ENCODE results near the gene SFR1. TPM values are rescaled to one million over a fixed set of nuclear protein-coding genes. Genes with fewer than 3 reads are reported as not detected.

Gene SFR1, protein sequence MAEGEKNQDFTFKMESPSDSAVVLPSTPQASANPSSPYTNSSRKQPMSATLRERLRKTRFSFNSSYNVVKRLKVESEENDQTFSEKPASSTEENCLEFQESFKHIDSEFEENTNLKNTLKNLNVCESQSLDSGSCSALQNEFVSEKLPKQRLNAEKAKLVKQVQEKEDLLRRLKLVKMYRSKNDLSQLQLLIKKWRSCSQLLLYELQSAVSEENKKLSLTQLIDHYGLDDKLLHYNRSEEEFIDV
- 6.1 TPM for total RNA-seq
- long read RNA-seq, transcript SFR1-202 (4 exons, 1,503 nt), result major isoform, 28 of 33 reads
- long read RNA-seq, partial matches to known transcripts, result 4 of 33 reads
- long read RNA-seq, other reads (novel, unspliced or antisense), result 1 of 33 reads

DNA sequence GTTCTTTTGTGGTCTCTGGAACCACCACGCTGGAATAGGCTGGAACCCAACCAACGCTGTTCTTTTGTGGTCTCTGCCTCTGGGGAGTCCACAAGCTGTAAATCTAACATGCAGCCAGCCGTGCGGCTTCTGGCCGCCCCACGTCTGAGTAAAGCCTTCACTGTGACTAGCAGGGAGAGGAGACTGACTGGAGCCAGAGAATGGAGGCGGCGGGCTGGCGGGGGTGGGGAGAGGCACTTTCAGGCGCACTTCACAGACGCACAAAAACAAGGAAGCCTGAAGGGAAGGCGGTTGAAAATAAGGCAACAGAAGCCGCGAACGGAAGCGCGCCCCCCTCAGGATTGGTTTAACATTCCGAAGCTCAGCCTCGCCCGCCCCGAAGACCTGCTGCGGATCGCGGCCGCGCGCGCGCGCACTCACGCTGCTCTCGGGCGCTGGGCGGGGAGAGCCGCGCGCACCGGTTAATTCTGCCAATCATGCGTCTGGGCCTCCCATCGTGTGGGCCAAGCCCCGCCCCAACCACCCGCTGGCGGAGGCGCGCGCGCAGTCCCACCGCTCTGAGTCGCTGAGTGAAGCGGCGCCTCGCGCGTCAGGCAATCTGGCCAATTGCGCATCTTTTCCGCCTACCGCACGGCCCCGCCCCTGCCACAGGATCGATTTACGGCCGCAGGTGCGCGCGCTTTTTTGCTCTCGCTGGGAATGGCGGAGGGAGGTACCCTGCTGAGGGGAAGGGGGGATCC is at the start of gene SFR1:
Gene SFR1, plus strand, starts transcription at position 687 of the 740 bp plus-strand sequence. Its CDS starts 13 bp downstream, at position 700.
- DNase-seq (ENCODE audit: low spot score), result peak; percentile 100

DNA sequence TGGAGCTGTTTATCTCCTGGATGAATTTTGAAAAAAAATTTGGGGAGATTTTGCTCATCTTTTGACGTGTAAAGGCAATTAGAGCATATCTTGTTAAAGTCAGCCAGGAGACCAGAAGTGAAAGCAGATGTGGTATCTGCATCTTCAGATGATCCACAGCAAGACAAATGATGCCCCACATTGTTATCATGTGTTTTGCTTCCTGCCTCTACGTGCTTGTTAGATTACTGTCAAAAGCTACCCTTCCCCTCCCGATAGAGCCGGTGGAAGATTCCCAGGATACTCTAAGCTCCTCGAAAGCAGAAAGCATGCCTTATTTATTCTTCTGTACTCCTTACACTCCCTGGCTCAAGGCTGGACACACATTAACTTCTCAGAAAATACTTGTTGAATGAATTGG is 49.2 kb upstream of the SFR1 start:
- no peak for DNase-seq (ENCODE audit: low spot score)

DNA sequence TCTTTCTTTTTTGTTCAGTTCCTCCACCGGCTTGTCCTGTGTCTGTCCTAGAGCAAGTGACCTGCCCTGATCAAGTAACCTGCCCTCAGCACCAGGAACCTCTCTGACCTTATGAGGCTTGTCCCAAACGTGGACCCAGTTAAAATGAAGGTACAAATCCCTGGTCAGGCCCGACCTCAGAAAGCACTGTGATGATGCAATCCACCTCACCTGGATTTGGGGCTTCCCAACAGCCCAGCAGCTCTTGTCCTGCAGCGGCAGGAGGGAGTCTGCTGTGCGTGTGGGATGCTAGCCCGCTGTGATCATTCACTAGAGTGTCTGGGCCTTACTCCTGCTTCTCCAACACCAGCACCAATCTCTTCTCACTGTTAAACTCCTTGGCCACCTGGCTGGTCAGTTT is 47.5 kb upstream of the SFR1 start:
- no peak for DNase-seq (ENCODE audit: low spot score)

DNA sequence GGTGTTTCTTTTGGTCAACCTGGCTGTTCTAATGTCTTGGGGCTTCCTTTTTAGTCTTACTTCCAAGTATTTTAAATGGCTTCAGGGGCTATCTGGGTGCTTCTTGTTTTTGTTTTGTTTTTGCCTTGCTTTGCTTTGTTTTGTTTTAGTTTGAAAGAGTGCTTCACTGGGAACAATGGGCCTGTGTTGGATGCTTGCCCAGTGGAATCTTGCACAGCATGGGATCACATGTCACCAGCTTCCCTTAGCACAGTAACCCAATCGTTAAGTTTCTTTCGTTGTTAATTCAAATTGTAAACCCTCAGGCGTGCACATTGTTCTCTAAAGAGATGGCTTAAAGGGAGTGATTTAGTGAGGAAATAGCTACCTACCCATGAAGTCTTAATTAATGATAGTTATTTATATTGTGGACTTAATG is 45.2 kb upstream of the SFR1 start:
- DNase-seq (ENCODE audit: low spot score), result no peak

DNA sequence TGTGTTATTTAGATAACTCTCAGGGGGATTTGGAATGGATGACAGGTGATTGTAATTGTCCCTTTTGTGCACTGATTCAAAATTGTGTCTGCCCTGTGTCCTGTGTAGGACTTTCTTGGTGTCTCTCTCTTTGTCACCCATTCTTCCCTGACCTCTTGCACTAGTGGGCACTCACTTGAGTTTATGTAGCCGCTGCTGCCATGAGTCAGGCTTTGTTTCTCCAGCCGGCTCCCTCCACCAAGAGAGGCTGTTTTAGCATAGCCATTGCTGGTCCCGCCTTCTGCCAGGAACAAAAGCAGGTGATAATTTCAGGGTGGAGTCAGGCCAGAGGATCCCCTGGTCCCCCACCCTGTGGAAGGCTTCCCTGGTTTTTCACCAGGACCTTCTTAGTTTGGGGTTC is 44.7 kb upstream of the SFR1 start:
- no peak for DNase-seq (ENCODE audit: low spot score)

DNA sequence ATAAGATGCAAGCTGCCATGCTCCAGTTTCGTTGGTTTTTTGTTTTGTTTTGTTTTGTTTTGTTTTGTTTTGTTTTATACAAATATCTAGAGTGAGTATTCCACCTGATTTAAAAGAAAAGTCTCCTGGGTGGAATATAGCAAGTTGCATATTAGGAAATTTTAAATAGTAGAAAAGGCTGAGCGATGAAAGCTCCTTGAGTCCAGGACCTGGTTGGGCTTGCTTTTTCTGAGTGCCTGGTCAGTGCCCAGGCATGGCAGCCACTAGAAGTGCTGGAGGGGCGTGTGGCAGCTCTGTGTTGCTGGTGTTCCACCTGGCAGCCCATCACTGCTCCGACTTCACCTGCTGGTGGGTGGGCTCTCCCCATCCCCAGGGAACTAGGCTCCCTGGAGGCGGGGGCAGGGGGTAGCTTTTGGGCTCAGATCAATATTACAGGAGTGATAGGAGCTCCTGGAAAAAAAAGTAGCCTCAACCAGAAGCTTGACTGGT is 44.3 kb upstream of the SFR1 start:
- DNase-seq (ENCODE audit: low spot score), result no peak

DNA sequence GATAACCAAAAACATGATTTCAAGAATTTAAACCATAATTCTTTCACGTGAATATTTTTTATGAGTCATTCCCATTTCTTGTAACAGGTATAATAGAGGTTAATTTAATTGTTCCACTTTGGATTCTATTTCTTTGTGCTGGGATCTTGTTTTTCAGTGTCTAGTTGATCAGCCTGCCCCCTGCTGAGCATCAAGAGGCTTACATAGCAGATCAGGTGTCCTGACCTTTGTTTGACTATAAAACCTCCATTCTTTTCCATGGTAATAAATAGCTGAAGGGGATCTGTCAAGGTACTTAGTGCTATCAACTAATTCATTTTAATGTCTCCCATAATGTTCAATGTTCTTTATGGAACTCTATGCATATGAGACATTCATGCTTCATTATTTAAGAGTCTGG is 41.2 kb upstream of the SFR1 start:
- DNase-seq (ENCODE audit: low spot score), result no peak

DNA sequence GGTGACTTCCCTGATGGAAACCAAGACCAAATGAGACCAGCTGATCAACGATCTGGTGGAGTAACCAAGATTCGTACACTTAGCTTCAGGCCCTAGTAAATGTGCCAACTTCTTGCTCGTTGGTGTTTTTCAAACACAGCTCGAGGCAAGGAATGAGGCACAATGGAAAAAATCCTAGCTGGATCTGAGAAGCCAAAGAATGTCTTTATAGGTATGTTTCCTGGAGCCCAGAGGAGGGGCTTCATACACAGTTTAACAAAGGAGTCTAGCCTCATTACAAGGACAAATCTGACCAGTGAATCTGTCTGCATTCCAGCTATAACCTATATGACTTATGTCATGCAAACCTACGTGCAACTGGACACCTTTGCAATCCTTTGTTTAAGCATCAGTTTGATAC is 40.0 kb upstream of the SFR1 start:
- DNase-seq (ENCODE audit: low spot score), result no peak

DNA sequence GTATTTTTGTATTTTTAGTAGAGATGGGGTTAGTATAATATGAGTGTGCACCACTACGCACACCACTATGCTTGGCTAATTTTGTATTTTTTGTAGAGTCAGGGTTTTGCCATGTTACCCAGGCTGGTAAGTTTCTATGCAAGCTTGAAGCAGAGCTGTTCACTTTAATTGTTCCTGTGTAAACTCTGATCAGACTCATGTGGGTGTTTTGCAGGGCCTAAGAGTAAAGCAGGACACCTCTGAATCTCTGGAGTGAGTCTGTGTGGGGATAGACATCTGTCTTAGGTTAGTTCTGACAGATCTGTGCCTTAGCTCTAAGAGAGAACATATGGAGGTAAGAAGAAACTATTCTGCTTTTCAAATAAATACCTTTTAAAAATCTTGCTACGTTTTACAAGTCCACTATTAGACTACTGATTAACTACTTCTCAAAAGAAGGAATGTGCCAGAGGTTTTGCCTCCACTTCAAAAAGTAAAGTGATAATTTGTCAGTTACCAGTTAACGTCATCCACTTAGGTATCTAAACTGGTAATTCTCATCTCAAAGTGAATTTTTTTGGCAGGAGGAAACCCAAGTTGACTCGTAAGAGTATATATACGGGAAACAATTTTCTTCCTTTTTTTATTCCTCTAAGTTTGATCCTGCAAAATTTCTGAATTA is 37.4 kb upstream of the SFR1 start:
- no peak for DNase-seq (ENCODE audit: low spot score)

DNA sequence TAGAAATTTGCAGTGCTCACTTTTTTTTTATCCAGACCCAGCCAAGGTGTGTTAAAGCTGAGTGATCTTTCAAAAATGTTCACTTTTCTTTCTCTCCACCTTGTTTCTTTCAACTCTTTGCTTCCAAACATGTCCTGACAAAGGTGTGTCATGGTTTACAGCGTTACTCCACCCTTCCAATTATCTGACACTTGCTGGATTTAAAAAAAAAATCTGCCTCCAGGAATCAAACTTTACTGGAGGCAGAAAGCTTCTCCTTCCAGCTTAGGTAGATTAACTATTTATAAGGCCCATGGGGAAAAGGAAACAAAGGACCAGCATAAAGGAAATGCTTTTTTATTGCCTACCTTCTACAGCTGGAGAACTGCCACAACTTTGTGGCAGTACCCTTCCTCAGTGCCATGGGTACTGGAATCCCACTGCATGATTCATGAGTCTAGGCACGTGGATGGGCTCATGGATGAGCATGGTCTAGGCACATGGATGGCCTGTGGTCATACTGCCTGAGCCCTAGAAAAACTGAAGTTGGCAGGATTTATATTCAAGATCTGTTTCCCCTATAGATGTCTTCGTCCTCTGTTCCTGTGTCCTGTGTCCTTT is 36.1 kb upstream of the SFR1 start, which contains the start of gene COL17A1:
Gene COL17A1, minus strand, starts transcription at position 80 of the 600 bp plus-strand sequence. CDS start 5,207 bp downstream, outside the sequence.
- no peak for DNase-seq (ENCODE audit: low spot score)

DNA sequence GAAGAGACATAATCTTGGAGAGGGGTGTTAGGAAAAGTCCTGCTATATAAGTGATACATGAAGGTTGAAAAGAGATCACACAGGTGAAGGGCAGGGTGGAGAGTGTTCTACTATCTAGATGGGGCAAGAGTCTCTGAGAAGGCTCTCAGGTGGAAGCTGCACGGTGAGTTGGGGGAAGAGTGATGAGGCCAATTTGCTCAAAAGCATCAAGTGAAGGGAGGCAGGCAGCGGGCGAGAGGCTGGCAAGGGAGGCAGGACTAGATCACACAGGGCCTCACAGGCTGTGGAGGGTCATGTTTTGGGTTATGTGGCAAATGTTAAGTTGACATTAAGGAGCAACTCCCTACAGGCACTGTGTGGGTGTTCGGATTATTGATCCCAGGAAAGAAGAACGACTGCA is 33.7 kb upstream of the SFR1 start:
- no peak for DNase-seq (ENCODE audit: low spot score)

DNA sequence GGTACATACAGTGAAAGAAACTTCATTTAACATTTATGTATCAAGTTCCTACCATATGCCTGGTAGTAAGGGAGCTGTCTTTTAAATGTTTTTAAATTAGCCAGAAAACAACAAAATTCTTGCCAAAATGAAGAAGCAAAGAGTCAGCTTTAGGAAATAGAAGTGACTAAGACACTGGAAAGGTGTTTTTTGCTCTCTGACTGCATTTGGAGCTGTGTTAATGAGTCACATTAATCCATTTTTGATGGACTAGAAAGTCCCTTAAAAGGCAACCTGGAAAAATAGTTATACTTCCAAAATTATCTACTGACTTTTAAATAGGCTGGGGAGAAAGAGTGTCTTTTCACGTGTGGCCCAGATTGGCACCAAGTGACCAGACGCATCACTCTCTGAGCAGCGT is 32.4 kb upstream of the SFR1 start:
- DNase-seq (ENCODE audit: low spot score), result no peak

DNA sequence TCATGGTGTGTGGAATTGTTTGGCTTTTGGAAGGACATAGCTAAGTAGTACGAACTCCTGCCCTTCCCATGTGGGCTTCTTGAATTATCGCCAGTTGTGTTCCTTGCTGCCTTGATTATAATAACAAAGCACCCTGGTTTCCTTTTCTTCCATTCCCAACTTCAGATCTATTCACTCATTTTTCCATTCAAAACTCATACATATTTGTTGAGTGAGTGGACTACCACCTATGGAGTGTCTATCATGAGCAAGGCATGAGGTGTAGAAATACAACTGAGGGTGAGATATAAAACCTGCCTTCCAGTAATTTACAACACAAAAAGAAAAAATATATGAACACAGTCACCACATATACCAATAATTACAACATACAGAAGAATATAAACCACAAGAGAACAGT is 31.4 kb upstream of the SFR1 start:
- no peak for DNase-seq (ENCODE audit: low spot score)

DNA sequence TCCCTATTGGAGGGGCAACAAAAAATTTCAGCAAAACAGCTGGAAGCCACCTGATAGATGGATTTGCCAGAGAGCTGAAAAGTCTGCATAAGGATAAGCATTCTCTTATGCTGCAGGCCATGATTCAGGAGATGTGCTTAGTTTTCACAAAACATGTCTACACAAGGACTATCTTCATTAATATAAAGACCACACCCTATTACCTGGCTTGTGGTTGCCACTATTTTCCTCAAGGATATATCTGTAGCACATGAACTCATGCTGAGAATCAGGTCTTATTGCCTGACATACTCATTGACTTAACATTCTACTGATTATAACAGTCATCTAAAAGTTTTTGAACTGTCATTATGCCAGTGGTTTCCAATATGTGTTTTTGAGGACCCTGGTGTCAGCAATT is 29.2 kb upstream of the SFR1 start:
- DNase-seq (ENCODE audit: low spot score), result no peak

DNA sequence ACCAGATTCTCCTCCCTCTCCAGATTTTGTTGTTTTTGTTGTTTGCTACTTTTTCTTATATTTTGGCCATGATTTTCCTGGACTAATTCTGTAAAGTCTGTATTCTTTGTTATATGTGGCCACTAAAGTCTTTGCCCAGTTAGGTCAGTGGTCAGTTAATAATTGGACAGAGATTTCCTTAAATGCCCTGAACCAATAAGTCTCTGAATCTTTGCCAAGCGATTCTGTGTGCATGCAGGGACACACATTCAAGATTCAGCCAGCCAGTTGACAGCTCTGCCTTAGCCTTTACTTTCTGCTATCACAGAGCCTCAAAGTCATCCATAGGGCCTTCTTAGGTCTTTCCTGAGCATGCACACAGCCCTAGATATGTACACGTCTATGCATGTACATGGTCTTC is 25.3 kb upstream of the SFR1 start:
- no peak for DNase-seq (ENCODE audit: low spot score)

DNA sequence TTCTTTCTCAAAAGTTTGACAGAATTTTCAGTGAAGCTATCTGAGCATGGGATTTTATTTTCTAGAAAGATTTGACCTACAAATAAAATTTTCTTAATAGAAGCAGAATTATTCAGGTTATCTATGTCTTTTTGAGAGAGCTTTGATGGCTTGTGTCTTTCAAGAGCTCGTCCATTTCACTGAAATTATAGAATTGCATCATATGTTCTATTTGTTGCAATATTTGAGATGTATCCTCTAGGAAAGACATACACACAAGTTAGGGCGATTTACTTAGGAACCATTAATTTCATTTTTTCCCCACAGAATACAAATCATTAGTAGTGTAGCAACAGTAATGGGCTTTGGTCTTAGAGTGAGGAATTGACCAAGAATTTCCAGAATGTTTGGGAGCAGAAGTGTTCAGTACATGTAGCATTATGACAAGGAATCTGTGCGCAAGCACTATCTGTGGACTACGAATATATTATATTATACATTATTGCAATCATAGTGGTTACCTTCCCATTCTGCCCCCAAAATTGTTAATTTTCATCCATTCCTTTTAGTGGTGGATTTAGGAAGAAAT is 23.5 kb upstream of the SFR1 start:
- DNase-seq (ENCODE audit: low spot score), result no peak

DNA sequence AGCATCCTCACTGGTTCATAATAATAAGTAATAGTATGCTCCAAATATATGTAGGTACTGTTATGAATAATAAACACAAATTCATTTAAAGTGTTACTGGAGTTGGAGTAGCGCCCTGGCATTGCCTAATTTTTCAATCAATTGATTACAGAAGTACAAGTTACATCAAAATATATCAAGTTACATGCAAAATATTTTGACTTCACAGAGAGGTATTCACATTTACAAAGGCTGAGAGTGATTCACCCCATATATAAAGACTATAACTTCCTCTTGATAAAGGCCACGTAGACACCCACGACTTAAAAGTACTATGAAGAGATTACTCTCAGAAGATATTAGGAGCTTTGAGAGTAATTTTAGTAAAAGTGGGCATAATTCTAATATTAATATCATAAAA is 22.7 kb upstream of the SFR1 start:
- no peak for DNase-seq (ENCODE audit: low spot score)

DNA sequence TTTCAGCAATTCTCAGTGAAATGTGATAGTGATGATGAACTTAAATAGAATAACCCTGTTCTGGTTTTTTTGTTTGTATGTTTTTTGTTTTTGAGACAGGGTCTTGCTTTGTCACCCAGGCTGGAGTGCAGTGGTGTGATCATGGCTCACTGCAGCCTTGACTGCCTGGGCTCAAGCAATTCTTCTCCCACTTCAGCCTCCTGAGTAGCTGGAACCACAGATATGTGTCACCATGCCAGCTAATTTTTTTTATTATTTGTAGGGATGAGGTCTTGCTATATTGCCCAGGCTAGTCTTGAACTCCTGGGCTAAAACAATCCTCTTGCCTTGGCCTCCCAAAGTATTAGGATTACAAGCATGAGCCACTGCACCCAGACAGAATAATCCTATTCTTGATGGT is 22.0 kb upstream of the SFR1 start:
- DNase-seq (ENCODE audit: low spot score), result no peak

DNA sequence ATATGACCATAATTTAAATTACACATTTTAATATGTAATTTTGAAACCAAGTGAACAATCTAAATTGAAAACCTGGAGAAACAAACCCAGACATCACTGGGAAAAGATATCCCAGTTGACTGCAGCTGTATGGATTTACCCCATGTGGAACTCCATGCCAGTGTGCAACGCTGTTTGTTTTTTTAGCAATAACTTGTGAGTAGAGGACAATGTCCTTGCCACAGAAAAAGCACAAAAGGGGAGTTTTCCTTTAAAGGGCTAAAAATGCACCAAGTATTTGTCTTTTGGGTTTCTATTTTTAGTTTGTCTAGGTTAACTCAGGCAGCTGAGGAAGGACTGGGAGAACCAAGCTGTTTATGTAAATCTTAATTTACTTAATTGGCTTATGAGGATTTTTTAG is 21.2 kb upstream of the SFR1 start:
- no peak for DNase-seq (ENCODE audit: low spot score)

DNA sequence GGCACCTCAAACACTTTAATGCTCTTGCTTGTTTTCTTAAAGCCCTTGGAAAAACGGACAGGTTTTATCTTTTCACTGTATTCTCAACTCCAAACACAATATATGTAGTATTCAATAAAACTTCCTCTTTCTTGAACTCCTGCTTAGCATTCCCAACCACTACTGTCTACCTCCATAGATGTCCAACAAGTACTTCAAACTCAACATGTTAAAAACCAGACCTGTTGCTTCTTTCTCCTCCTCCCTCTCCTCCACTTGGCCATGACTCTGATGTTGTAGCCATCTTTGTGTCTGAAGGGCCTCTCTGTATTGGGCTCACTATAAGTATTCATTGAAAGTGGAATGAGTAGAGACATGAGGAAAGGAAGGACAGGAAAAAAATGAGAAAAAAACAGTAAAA is 20.1 kb upstream of the SFR1 start:
- DNase-seq (ENCODE audit: low spot score), result no peak

DNA sequence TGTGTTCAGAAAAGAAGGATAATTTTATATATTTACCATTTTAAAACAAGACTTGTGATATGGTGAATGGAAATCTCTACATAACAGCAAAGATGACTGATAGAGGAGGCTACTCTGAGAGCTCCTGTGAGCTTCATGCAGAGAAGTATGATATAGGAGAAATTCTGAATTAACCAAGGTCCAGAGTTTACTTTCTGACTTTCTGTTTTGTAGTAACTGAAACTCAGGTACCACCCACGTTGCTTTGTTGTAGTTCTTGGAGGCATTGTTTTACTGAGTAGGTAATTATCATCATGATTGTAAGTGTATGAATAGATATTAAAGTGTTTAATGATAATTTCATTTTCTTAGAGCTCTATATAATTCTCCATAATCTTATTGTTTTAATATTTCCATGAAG is 18.0 kb upstream of the SFR1 start:
- DNase-seq (ENCODE audit: low spot score), result no peak

Data from mesenteric fat pad (tissue), 1 donor.